ENCODE results near the gene KLHL9.

DNA sequence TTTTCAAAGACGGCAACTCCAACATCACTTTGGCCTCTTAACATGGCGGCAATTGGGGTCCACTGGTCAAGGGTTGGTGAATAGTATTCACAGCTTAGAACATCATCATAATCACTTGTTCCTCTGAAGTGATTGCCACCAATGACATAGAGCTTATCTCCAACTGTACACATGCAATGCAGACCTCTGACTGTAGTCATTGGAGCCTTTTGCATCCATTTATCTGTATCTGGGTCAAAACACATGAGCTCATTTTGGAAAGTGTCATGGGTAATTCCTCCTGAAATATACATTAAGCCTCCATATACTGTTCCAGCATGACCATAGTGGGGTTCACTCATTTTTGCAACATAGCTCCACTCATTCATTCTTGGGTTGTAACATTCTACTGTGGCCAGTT is 2.0 kb downstream of the KLHL9 start:
- TF ChIP-seq, protein P1, sequence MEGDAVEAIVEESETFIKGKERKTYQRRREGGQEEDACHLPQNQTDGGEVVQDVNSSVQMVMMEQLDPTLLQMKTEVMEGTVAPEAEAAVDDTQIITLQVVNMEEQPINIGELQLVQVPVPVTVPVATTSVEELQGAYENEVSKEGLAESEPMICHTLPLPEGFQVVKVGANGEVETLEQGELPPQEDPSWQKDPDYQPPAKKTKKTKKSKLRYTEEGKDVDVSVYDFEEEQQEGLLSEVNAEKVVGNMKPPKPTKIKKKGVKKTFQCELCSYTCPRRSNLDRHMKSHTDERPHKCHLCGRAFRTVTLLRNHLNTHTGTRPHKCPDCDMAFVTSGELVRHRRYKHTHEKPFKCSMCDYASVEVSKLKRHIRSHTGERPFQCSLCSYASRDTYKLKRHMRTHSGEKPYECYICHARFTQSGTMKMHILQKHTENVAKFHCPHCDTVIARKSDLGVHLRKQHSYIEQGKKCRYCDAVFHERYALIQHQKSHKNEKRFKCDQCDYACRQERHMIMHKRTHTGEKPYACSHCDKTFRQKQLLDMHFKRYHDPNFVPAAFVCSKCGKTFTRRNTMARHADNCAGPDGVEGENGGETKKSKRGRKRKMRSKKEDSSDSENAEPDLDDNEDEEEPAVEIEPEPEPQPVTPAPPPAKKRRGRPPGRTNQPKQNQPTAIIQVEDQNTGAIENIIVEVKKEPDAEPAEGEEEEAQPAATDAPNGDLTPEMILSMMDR (IDR thresholded peaks at IDR 0.05), result no peak
- no peak for TF ChIP-seq POLR2A (IDR thresholded peaks at IDR 0.05)

Measured in uterus (tissue), 2 donors.